Stomach (tissue), 4 donors: Measurements from ENCODE around the gene USP10.

ENCODE experiments used
- CTCF ChIP-seq, 7 experiments: fragments of 450-650 bp in 4 of 7; fragments of 200-600 bp in 3 of 7; sonication (generic) in 3 of 7; IDR thresholded peaks; one replicate each; pipeline ENCODE4 v1.5.1; 2016 to 2019; ENCODE audit warnings: antibody characterized with exemption in 7 of 7, control low read depth in 2 of 7, mild to moderate bottlenecking in 1 of 7
- POLR2A ChIP-seq, 4 donors: fragments of 450-650 bp; IDR thresholded peaks; one replicate each; pipeline ENCODE4 v1.6.1; 2016; ENCODE audit warnings: antibody characterized with exemption in 4 of 4, control low read depth in 2 of 4, mild to moderate bottlenecking in 1 of 4, moderate library complexity in 1 of 4
- POLR2AphosphoS5 ChIP-seq, 3 donors: sonication (generic); formaldehyde crosslinking; IDR thresholded peaks; one replicate each; pipeline ENCODE4 v1.6.1; 2016; ENCODE audit warnings: antibody characterized with exemption in 3 of 3

- TF ChIP-seq CTCF (IDR thresholded peaks at IDR 0.05) = no peak
- no peak for TF ChIP-seq POLR2A (IDR thresholded peaks at IDR 0.05)
- TF ChIP-seq POLR2AphosphoS5 (IDR thresholded peaks at IDR 0.05) = no peak
Observed at GRCh38 chr16:84823926-84824325, 124.1 kb downstream of the USP10 start.
